OCI-LY1 (cell line): ENCODE measurements around the gene GNB4.

Experiments
- H2AFZ ChIP-seq: fragments of 200-600 bp; sonication (generic), shearing (Covaris generic); 2 replicates; pipeline ENCODE4 v1.6.0; 2014; ENCODE audit warnings: antibody characterized with exemption, mild to moderate bottlenecking, low read length
- H3F3A ChIP-seq: fragments of 200-600 bp; sonication (generic), shearing (Covaris generic); 2 replicates; pipeline ENCODE4 v1.6.0; 2014; ENCODE audit warnings: mild to moderate bottlenecking, antibody characterized with exemption, low read length, moderate library complexity; ENCODE audit not compliant: insufficient read depth
- H3K27ac ChIP-seq: fragments of 200-600 bp; sonication (generic); 2 replicates; pipeline ENCODE4 v1.5.1; 2014; ENCODE audit warnings: low read length, mixed run types, mild to moderate bottlenecking, low read depth; ENCODE audit not compliant: poor library complexity, severe bottlenecking
- H3K27me3 ChIP-seq: fragments of 200-600 bp; sonication (generic); 2 replicates; pipeline ENCODE4 v1.6.0; 2014; ENCODE audit warnings: antibody characterized with exemption, mild to moderate bottlenecking, low read length, moderate library complexity; ENCODE audit not compliant: insufficient read depth
- H3K36me3 ChIP-seq: fragments of 200-600 bp; sonication (generic); 2 replicates; pipeline ENCODE4 v1.6.1; 2014; ENCODE audit warnings: mild to moderate bottlenecking, antibody characterized with exemption, low read length, moderate library complexity, mixed read lengths; ENCODE audit not compliant: insufficient read depth
- H3K4me1 ChIP-seq: fragments of 200-600 bp; sonication (generic); 2 replicates; pipeline ENCODE4 v1.5.1; 2014; ENCODE audit warnings: mild to moderate bottlenecking, low read length, moderate library complexity; ENCODE audit not compliant: insufficient read depth, severe bottlenecking
- H3K4me2 ChIP-seq: fragments of 200-600 bp; sonication (generic), shearing (Covaris generic); 2 replicates; pipeline ENCODE4 v1.6.1; 2014; ENCODE audit warnings: low read length
- H3K4me3 ChIP-seq: fragments of 200-600 bp; sonication (generic); 2 replicates; pipeline ENCODE4 v1.5.1; 2014; ENCODE audit warnings: low read length, low read depth, mild to moderate bottlenecking, mixed read lengths; ENCODE audit not compliant: poor library complexity, severe bottlenecking
- H3K79me2 ChIP-seq: fragments of 200-600 bp; shearing (Covaris generic); 2 replicates; pipeline ENCODE4 v1.6.1; 2016; ENCODE audit warnings: mixed run types, low read length, mixed read lengths; ENCODE audit not compliant: insufficient read depth
- H3K9ac ChIP-seq: fragments of 200-600 bp; sonication (generic), shearing (Covaris generic); 2 replicates; pipeline ENCODE4 v1.6.1; 2014; ENCODE audit warnings: mild to moderate bottlenecking, low read length, mixed read lengths
- H3K9me2 ChIP-seq: fragments of 200-600 bp; sonication (generic), shearing (Covaris generic); 2 replicates; pipeline ENCODE4 v1.6.1; 2014; ENCODE audit warnings: low read depth, mild to moderate bottlenecking, low read length, mixed read lengths
- H3K9me3 ChIP-seq: fragments of 200-600 bp; shearing (Covaris generic); 2 replicates; pipeline ENCODE4 v1.6.1; 2014; ENCODE audit warnings: low read length, mixed read lengths
- H4K20me1 ChIP-seq: fragments of 200-600 bp; sonication (generic), shearing (Covaris generic); 2 replicates; pipeline ENCODE4 v1.6.0; 2016; ENCODE audit warnings: mild to moderate bottlenecking, low read length; ENCODE audit not compliant: insufficient read depth
- CTCF ChIP-seq: fragments of 200-600 bp; sonication (generic), shearing (Covaris generic); IDR thresholded peaks from 2 replicates; pipeline ENCODE4 v1.5.1; 2017; ENCODE audit warnings: mild to moderate bottlenecking, antibody characterized with exemption, low read length, moderate library complexity, mixed read lengths
- EZH2 ChIP-seq: fragments of 200-600 bp; sonication (generic), shearing (Covaris generic); IDR thresholded peaks from 2 replicates; pipeline ENCODE4 v1.8.0; 2017; ENCODE audit warnings: borderline replicate concordance, mixed run types, mild to moderate bottlenecking, antibody characterized with exemption, low read length, moderate library complexity, mixed read lengths

GNB4 gene

GRCh38 chr3:179446501-179446900 lies 4.8 kb downstream of the GNB4 start:
- Histone ChIP-seq H3K79me2 (no peaks in the 10 kb centered on the region), H3F3A (no peaks in the 10 kb centered on the region), H2AFZ (no peak overlapping the region), H3K27me3 (peaks cover 5% of the 10 kb centered on the region; the same call in 1 of the 2 replicates), H3K4me2 (no peak overlapping the region), H3K9ac (no peak overlapping the region), H3K27ac (no peak overlapping the region), H3K4me3 (no peak overlapping the region), H4K20me1 (no peaks in the 10 kb centered on the region), H3K4me1 (peaks cover 12% of the 10 kb centered on the region), H3K9me2 (no peaks in the 10 kb centered on the region), H3K9me3 (no peaks in the 10 kb centered on the region), H3K36me3 (no peaks in the 10 kb centered on the region)
- TF ChIP-seq CTCF: peak; percentile 49
- no peak for TF ChIP-seq EZH2

GRCh38 chr3:179438841-179439240 lies 12.4 kb downstream of the GNB4 start:
- Histone ChIP-seq H3K27me3 (no peaks in the 10 kb centered on the region), H3K27ac (no peak overlapping the region), H4K20me1 (no peaks in the 10 kb centered on the region), H3K9me2 (no peaks in the 10 kb centered on the region), H2AFZ (no peak overlapping the region), H3K36me3 (no peaks in the 10 kb centered on the region), H3F3A (no peaks in the 10 kb centered on the region), H3K79me2 (no peaks in the 10 kb centered on the region), H3K4me3 (no peak overlapping the region), H3K4me1 (peaks cover 10% of the 10 kb centered on the region), H3K4me2 (peak overlapping the region; percentile 10; the same call in 1 of the 2 replicates), H3K9me3 (no peaks in the 10 kb centered on the region), H3K9ac (no peak overlapping the region)
- TF ChIP-seq EZH2 (no peak), CTCF (no peak)

GRCh38 chr3:179436517-179436916 lies 14.8 kb downstream of the GNB4 start:
- Histone ChIP-seq H3K79me2 (no peaks in the 10 kb centered on the region), H3K9me2 (no peaks in the 10 kb centered on the region), H4K20me1 (no peaks in the 10 kb centered on the region)

More at GRCh38 chr3:179436517-179436916, 14.8 kb downstream of the GNB4 start:
- Histone ChIP-seq H3K4me3 (no peak overlapping the region), H3K36me3 (no peaks in the 10 kb centered on the region), H3K9ac (no peak overlapping the region), H3K4me2 (no peak overlapping the region), H2AFZ (no peak overlapping the region), H3F3A (no peaks in the 10 kb centered on the region), H3K9me3 (no peaks in the 10 kb centered on the region), H3K27me3 (no peaks in the 10 kb centered on the region), H3K27ac (no peak overlapping the region), H3K4me1 (peaks cover 19% of the 10 kb centered on the region)
- no peak for TF ChIP-seq EZH2
- TF ChIP-seq CTCF: no peak
